Panc1 (cell line): ENCODE measurements around the gene OLFML3.

Experiments used
- POLR2AphosphoS5 ChIP-seq: IDR thresholded peaks from 2 replicates; pipeline ENCODE4 v1.6.1; 2012; ENCODE audit warnings: mild to moderate bottlenecking, low read depth, low read length, moderate library complexity
- TCF7L2 ChIP-seq: IDR thresholded peaks from 2 replicates; pipeline ENCODE4 v1.6.1; 2011; ENCODE audit warnings: mild to moderate bottlenecking, low read depth, low read length, inconsistent platforms
- TF ChIP-seq, protein P1 (sequence below): fragments of 450-650 bp; IDR thresholded peaks from 2 replicates; pipeline ENCODE4 v1.5.1; 2017; ENCODE audit warnings: mild to moderate bottlenecking
- TF ChIP-seq, protein P2 (sequence below), 2 experiments: IDR thresholded peaks; 2 replicates each; pipeline ENCODE4 v1.6.1; 2011 to 2012; ENCODE audit warnings: low read depth in 2 of 2, control low read depth in 1 of 2, low read length in 1 of 2, mild to moderate bottlenecking in 1 of 2, moderate library complexity in 1 of 2; ENCODE audit not compliant: insufficient read depth in 1 of 2

DNA sequence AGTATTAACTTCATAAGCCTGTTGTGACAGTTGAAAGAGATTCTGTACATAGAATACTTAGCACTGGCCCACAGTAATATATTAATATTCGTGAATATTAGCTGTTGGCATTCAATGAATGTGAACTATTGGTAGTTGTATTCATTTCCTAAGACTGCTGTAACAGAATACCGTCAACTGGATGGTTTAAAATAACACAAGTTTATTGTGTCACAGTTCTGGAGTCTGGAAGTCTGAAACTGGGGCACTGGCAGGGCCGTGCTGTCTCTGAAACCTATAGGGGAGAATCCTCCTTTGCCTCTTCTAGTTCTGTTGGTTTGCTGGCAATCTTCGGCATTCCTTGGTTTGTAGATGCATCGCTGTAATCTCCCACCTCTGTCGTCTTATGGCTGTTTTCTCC, 47.5 kb downstream of the OLFML3 start:
- TF ChIP-seq, protein P1, sequence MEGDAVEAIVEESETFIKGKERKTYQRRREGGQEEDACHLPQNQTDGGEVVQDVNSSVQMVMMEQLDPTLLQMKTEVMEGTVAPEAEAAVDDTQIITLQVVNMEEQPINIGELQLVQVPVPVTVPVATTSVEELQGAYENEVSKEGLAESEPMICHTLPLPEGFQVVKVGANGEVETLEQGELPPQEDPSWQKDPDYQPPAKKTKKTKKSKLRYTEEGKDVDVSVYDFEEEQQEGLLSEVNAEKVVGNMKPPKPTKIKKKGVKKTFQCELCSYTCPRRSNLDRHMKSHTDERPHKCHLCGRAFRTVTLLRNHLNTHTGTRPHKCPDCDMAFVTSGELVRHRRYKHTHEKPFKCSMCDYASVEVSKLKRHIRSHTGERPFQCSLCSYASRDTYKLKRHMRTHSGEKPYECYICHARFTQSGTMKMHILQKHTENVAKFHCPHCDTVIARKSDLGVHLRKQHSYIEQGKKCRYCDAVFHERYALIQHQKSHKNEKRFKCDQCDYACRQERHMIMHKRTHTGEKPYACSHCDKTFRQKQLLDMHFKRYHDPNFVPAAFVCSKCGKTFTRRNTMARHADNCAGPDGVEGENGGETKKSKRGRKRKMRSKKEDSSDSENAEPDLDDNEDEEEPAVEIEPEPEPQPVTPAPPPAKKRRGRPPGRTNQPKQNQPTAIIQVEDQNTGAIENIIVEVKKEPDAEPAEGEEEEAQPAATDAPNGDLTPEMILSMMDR: no peak
- TF ChIP-seq POLR2AphosphoS5: no peak
- TF ChIP-seq, protein P2, sequence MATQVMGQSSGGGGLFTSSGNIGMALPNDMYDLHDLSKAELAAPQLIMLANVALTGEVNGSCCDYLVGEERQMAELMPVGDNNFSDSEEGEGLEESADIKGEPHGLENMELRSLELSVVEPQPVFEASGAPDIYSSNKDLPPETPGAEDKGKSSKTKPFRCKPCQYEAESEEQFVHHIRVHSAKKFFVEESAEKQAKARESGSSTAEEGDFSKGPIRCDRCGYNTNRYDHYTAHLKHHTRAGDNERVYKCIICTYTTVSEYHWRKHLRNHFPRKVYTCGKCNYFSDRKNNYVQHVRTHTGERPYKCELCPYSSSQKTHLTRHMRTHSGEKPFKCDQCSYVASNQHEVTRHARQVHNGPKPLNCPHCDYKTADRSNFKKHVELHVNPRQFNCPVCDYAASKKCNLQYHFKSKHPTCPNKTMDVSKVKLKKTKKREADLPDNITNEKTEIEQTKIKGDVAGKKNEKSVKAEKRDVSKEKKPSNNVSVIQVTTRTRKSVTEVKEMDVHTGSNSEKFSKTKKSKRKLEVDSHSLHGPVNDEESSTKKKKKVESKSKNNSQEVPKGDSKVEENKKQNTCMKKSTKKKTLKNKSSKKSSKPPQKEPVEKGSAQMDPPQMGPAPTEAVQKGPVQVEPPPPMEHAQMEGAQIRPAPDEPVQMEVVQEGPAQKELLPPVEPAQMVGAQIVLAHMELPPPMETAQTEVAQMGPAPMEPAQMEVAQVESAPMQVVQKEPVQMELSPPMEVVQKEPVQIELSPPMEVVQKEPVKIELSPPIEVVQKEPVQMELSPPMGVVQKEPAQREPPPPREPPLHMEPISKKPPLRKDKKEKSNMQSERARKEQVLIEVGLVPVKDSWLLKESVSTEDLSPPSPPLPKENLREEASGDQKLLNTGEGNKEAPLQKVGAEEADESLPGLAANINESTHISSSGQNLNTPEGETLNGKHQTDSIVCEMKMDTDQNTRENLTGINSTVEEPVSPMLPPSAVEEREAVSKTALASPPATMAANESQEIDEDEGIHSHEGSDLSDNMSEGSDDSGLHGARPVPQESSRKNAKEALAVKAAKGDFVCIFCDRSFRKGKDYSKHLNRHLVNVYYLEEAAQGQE (IDR thresholded peaks at IDR 0.05; ENCODE audit: insufficient read depth in 1 of 2, low read depth in 2 of 2, low read length in 1 of 2): no peak
- no peak for TF ChIP-seq TCF7L2
